ENCODE results near the gene MTAP.
A peak's percentile ranks its signal among the peaks of the same experiment; 100 is the strongest.

The MTAP gene

DNA sequence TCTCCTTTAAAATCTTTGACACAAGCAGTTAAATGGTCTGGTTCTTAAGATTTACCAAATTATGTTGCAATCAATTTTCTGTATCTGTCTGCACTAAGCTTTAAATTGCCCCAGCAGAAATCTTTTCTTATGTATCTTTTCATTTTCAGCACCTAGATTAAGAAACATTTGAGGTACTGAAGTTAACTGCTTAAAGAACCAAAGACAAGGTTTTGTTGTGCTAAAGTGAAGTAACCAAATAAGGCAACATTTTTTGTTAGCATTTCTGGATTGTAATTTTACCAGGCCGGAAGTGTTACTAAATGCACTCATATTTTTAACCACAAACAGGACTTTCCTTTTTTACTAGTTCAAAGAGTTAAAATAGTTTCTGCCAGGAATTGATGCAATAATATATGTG is 24.1 kb upstream of the MTAP start:
- no peak for DNase-seq
- no peaks in the 10 kb centered on the region for H3K36me3 ChIP-seq
- TF ChIP-seq, protein P1, sequence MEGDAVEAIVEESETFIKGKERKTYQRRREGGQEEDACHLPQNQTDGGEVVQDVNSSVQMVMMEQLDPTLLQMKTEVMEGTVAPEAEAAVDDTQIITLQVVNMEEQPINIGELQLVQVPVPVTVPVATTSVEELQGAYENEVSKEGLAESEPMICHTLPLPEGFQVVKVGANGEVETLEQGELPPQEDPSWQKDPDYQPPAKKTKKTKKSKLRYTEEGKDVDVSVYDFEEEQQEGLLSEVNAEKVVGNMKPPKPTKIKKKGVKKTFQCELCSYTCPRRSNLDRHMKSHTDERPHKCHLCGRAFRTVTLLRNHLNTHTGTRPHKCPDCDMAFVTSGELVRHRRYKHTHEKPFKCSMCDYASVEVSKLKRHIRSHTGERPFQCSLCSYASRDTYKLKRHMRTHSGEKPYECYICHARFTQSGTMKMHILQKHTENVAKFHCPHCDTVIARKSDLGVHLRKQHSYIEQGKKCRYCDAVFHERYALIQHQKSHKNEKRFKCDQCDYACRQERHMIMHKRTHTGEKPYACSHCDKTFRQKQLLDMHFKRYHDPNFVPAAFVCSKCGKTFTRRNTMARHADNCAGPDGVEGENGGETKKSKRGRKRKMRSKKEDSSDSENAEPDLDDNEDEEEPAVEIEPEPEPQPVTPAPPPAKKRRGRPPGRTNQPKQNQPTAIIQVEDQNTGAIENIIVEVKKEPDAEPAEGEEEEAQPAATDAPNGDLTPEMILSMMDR (IDR thresholded peaks at IDR 0.05): no peak
- intact Hi-C loops (cut with DNase I; ENCODE audit: low total_unique reads): no loop called here
- no peaks in the 10 kb centered on the region for H3K9me3 ChIP-seq
- no peak overlapping the region for H3K27ac ChIP-seq
- no peaks in the 10 kb centered on the region for H3K27me3 ChIP-seq
- no peaks in the 10 kb centered on the region for H3K4me1 ChIP-seq
- no peak overlapping the region for H3K4me3 ChIP-seq

DNA sequence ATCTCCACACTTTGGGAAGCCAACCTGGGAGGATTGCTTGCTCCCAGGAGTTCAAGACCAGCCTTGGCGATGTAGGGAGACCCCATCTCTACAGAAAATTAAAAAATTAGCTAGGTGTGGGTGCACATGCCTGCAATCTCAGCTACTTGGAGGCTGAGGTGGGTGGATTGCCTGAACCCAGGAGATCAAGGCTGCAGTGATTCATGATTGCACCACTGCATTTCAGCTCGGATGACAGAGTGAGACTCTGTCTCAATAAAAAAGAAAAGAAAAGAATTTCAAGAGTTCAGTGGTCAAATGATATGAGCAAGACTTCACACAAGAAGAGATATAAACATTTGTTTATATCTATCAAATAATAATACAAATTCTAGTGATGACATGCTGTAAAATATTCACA is 23.0 kb upstream of the MTAP start:
- intact Hi-C loops (cut with DNase I; ENCODE audit: low total_unique reads): no loop called here
- Histone ChIP-seq H3K36me3 (no peaks in the 10 kb centered on the region), H3K4me3 (no peak overlapping the region), H3K9me3 (no peaks in the 10 kb centered on the region), H3K4me1 (no peaks in the 10 kb centered on the region), H3K27me3 (no peaks in the 10 kb centered on the region), H3K27ac (no peak overlapping the region)
- no peak for DNase-seq
- TF ChIP-seq, protein P1 (IDR thresholded peaks at IDR 0.05): no peak

DNA sequence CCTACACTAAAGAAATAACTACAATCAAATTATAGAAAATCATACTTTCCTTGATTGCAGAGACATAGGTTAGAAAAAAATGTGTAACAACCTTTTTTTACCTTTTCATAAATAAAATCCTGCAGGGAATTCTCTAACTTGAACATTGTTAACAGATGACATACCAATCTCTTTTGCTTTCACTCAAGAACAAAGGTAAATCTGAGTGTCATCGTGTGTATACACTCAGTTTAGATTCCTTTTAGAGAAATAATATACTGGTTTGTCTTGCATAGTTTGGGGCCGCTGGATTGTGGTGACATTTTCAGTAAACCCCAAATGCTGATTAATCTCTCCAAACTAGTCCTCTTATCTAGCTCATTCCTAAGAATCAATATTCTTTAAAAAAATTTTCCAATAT is 20.8 kb upstream of the MTAP start:
- no peaks in the 10 kb centered on the region for H3K27me3 ChIP-seq
- H3K9me3 ChIP-seq: no peaks in the 10 kb centered on the region
- H3K27ac ChIP-seq: no peak overlapping the region
- no peaks in the 10 kb centered on the region for H3K4me1 ChIP-seq
- H3K36me3 ChIP-seq: no peaks in the 10 kb centered on the region
- no peak overlapping the region for H3K4me3 ChIP-seq
- TF ChIP-seq, protein P1 (IDR thresholded peaks at IDR 0.05): no peak
- intact Hi-C loops (cut with DNase I; ENCODE audit: low total_unique reads): no loop called here
- DNase-seq: no peak

DNA sequence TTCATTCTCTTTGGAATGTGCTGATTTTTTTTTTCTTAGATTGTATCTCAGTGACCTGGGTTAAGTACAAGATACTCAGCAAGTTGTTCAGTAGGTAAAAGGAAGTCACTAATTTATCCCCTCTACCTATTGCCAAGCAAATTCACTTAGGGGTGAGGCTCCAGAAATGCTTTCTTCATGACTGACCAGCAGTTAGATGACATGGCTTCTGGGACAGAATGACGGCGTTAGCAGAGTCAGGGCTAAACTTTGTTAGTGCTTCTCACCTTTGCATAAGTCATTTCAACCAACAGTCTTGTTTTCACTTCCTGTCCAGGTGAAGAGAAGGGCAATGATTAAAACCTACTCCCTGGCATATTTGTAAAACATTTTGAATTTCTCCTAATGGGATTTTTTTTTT is 20.2 kb upstream of the MTAP start:
- intact Hi-C loops (cut with DNase I; ENCODE audit: low total_unique reads): no loop called here
- DNase-seq: no peak
- Histone ChIP-seq H3K27ac (no peak overlapping the region), H3K4me3 (no peak overlapping the region), H3K4me1 (no peaks in the 10 kb centered on the region), H3K36me3 (no peaks in the 10 kb centered on the region), H3K9me3 (no peaks in the 10 kb centered on the region), H3K27me3 (no peaks in the 10 kb centered on the region)
- TF ChIP-seq, protein P1 (IDR thresholded peaks at IDR 0.05): no peak

DNA sequence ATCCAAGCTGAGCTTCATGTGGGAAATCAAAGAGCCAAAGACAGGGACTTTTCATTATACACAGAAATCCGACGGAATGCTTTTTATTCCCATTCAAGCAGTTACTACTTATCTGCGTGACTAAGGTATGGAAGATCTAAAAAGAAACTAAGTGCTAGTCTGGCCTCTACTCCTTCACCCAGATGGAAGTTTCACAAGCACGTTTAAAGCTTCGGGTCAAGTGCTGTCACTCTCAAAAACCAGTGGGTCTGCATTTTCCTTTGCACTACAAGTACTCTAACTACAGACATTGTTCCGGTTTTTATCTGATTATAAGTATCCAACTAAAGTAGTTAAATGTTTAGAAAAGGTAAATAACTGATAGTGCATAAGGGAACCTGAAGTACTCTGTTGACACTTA is 13.7 kb upstream of the MTAP start:
- Histone ChIP-seq H3K27ac (no peak overlapping the region), H3K4me3 (no peak overlapping the region), H3K4me1 (no peaks in the 10 kb centered on the region), H3K9me3 (no peaks in the 10 kb centered on the region), H3K36me3 (no peaks in the 10 kb centered on the region), H3K27me3 (peaks cover 0 to 10% of the 10 kb centered on the region in 2 donors)
- TF ChIP-seq, protein P1 (IDR thresholded peaks at IDR 0.05): no peak
- DNase-seq: no peak
- intact Hi-C loops (cut with DNase I; ENCODE audit: low total_unique reads): no loop called here

DNA sequence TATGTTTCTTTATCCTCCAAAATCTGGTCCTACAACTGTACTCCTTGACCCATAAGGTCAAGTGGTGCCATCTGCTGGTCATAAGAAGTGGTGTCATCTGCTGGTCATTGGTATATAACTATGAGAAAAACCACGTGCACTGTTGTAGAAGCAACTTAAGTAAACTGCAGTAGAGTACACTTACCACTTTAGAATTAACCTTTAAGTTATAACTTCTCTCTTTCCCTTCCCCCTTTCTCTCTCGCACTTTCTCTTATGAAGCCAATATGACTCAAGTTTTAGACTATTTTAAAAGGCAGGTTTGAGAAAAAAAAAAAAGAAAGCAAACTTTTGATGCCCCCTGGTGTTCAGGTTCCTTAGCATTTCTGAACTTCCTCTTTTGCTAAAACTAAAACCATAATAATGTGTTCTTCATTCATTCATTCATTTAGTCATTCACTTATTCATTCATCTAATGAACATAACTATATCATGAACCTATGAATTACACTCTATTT is 12.8 kb upstream of the MTAP start:
- no peaks in the 10 kb centered on the region for H3K36me3 ChIP-seq
- peaks cover 0 to 10% of the 10 kb centered on the region in 2 donors for H3K27me3 ChIP-seq
- intact Hi-C loops (cut with DNase I; ENCODE audit: low total_unique reads): loop anchor here (5.0 kb wide), 1 partner anchor 467 kb away; no protein-coding TSS in a partner anchor
- H3K4me3 ChIP-seq: no peak overlapping the region
- no peaks in the 10 kb centered on the region for H3K9me3 ChIP-seq
- TF ChIP-seq, protein P1 (IDR thresholded peaks at IDR 0.05): peak; percentile 75 to 86
- no peaks in the 10 kb centered on the region for H3K4me1 ChIP-seq
- DNase-seq: peak in 1 of 2 donors; percentile 76
- H3K27ac ChIP-seq: no peak overlapping the region

Measured in tibial artery (tissue), 4 donors.